NCI-H2227 (cell line): ENCODE data around the gene LANCL2.
"Not testable (repeated sequence)": the region's sequence is repeated elsewhere in the genome, so short reads cannot be mapped to it uniquely, and the experiment has no call there.

ENCODE experiments used
- DNase-seq: peaks from one replicate; lab custom pipeline; 2025; ENCODE audit not compliant: unreplicated experiment; lab: John Stamatoyannopoulos, UW

LANCL2 gene, protein sequence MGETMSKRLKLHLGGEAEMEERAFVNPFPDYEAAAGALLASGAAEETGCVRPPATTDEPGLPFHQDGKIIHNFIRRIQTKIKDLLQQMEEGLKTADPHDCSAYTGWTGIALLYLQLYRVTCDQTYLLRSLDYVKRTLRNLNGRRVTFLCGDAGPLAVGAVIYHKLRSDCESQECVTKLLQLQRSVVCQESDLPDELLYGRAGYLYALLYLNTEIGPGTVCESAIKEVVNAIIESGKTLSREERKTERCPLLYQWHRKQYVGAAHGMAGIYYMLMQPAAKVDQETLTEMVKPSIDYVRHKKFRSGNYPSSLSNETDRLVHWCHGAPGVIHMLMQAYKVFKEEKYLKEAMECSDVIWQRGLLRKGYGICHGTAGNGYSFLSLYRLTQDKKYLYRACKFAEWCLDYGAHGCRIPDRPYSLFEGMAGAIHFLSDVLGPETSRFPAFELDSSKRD

DNA sequence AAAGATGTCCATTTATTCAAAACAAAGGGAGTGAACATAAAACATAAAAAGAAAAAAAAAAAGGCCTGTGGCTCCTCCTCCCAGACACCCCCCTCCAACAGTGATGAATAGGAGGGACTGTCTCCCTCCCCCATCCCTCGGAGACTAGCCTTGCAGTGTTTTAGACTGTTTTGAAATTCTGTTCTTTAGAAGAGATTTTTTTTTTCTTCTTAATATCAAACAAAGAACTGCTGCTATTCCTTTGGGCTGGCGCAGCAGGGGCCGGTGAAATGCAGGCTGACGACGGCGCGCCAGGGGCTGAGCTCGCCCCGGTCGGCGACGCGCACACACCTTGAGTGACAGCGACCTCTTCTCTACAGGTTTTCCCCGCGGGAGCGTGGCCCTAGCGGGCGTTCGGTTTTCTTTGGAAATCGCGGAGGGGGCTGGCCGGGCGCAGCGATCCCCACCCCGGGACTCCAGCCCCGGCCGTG, at the start of gene LANCL2:
Gene LANCL2, plus strand, starts transcription at position 133 of the 470 bp plus-strand sequence. CDS start 689 bp downstream, outside the sequence.
- peak; percentile 79 for DNase-seq

- DNase-seq = no peak
Observed at GRCh38 chr7:55325371-55325792, 39.8 kb upstream of the LANCL2 start.

DNA sequence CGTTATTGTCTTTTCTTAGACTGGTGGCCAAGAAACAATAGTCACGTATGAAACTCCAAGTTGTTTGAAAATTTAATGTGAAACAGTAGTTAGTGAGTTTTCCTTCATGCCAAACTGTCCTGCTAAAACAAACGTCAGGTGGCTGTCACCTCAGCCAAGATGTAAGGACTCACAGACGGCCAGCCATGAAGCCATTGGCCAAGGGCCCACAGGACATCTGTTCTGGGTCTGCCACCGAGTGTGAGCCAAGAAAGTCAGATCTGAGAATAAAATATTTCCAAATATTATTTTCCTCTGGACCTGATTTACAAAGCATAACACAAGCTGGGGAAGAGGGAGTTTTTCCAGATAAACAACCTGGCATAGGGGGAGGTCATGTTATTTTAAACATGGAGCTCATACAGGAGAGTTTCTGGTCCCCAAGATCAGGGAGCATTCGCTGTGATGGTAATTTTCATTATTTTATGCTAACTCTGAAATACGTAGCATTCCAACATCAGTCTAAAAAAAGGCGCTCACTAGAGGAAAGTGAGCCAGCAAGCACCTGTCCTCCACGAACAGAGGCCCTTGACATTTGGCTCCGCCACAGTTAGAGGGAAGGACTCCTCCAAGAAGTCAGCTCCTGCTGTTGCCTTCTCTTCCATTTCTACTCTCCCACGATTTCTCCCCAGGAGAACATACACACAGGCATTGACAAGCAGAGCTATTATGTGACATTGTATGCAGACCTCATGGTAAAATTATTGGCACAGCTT, 38.9 kb upstream of the LANCL2 start:
- DNase-seq = no peak

DNA sequence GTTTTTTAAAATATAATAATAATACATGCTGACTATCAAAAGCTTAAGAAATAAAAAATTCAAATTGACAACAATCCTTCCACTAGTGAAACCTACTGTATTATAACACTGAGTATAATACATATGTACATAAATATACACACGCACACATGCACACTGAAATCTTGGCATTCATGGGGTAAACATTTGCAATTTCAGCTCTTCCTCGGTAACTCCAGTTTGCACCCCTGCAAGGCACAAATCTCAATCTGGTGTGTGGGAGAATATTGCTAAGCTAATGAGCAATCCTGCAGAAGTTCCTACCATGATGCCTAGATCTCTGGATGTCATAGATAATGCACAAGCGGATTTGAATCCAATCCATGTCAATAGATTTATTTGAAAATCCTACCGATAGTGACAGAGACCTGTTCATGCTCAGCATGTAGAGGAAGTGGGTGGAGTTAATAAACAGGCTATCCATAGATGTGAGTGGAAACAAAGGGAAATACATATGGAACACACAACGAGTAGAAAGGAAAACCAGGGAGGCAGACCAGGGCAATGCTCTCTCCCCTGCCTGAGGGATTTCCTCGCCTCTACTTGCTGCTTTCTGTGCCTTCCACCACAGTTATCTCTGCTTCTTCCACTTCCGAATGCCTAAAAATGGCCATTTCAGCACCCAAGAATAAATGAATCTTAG, 38.1 kb upstream of the LANCL2 start:
- no peak for DNase-seq

DNA sequence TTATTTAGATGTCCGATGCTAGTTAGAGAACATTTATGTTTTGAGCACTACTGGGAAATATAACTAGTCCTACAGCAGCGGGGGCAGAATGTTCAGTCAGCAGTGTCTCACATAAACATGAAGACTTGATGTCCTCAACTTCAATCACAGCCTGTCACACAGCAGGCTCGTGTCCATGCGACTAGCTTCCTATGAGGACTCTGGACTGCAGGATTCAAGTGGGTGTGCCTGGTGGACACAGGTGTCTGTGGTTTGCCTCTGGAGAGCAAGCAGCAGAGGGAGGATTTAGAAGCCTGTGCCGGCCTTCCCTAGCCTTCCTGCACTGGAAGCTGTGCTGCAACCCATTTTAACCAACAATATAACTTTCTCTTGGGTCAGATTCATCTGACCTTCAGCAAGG, 30.0 kb upstream of the LANCL2 start:
- DNase-seq = no peak

- DNase-seq = no peak
Observed at GRCh38 chr7:55335786-55336185, 29.4 kb upstream of the LANCL2 start.

DNA sequence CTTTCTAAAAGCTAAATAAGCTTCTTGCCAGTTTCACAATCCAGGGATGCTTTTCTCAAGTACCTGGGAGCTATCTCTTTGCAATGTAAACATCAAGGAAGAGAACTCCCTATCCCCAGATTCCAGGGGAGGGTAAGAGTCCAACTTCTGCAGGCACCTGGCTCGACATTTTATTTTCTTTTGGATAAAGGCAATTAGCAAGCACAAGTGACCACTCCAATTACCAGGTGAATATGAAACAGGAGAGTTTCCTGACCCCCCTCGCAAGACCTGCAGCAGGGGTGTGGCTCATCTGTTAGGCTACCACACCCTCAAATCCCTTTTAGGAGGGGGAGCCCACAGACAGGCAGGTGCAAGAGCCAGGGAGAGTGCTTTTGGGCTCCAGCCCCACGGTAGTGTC, 28.6 kb upstream of the LANCL2 start:
- DNase-seq = no peak

- DNase-seq = no peak
Observed at GRCh38 chr7:55339033-55340000, 25.8 kb upstream of the LANCL2 start.

GRCh38 chr7:55342216-55342871, 22.8 kb upstream of the LANCL2 start:
- DNase-seq = no peak

DNA sequence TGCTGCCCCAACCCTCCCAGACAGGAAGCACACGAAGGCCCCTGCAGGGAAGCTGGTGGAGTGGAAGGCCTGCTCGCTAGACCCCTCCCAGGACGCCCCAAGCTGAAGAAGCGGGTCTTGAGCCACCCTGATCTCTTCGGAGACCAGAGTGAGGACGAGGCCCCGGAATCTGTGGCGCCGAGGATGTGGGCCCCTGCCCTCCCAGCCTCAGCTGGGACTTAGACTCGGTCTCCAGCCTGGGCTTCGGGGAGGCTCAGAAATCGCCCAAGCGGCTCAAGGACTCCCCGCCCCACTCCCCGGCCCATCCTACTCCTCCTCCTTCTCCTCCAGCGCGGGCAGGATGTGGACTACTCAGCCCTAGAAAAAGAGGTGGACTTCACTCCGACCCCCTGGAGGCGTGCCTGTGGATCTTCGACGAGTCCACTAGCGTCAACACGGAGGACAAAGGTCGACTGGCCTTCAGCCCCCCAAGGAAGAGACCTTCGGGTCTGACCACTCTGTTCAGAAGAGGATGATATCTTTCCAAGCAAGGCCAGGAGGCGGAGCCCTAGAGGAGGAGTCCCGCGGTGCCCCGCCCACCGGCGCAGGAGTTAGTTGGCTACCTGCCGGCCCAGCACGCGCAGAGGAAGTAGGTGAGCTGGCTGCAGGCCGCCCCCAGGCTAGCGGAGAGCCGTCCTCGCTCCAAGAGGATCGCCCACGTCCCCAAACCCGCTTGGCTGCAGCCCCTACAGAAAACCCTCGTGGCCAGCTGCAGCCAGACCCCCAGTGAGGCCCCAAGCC, 21.9 kb upstream of the LANCL2 start:
- DNase-seq = no peak

DNA sequence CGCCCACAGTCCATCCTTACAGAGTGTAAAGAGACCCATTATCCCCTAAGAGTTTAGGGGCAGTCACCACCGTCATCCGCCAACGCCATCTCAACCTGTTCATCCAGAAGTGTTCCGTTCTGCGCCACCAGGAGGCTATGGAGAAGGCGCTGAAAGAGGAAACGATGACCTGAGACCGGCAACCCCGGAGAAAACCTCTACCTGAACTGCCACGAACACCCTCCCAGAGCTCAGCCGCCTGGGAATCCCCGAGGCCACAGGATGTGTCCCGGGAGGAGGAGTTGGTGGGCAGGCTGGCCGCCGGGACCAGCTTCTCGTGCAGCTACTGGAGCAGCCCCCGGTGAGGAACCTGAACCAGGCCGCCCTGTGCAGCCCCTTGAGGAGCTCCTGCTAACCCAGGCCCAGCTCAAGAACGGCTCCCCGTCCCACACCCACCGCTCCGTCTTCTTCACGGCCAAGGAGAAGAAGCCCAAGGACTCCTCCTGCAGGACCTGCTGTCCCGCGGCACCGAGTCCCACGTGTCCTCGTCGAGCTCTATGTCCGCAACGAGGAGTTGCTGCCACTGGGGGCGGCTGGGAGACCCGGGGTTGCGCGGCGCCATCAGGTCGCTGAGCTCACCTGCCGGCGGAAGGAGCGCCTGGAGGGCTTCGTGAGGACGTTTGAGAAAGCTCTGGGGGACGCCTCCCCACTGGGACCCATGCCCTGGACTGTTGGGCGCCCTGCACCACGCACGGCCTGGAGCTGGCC, 21.1 kb upstream of the LANCL2 start:
- no peak for DNase-seq

- no peak for DNase-seq
Observed at GRCh38 chr7:55344840-55345239, 20.3 kb upstream of the LANCL2 start.

DNA sequence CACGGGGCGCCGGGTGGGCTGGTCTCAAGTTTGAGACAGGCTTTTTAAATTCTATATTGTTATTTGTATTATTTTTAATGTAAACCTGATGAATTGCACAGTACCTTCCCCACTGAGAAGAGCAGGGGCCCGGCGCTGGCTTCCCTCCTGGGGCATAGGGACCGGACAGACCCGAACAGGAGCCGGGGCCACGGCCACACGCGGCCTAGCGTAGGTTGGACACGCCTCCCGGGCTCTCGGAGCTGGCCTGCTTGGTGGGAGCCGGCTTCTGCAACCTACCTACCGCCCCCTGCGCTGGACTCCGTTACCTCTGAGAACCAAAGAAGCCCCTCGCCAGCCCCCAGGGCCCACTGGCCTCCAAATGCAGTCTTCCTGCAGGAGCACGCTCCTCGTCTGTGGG, 19.8 kb upstream of the LANCL2 start:
- no peak for DNase-seq

DNA sequence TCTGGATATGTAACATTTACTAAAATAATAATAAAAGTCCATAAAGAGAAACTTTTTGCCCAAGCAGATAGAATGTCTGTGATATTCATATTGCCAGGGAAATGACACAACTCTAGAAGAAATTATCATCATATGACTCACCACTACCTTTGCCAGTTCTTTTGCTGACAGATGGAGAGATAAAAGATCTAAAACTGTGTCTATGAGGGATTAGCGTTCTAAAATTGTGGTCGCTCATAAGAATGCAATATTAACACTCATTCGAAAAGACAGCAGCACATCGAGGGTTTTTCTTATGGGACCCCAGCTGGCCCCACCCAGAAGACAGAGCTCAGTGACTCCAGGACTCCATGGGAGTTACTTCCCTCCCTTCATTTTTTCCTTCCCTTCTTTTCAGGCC, 16.6 kb upstream of the LANCL2 start:
- no peak for DNase-seq

GRCh38 chr7:55349121-55349520, 16.0 kb upstream of the LANCL2 start:
- no peak for DNase-seq

DNA sequence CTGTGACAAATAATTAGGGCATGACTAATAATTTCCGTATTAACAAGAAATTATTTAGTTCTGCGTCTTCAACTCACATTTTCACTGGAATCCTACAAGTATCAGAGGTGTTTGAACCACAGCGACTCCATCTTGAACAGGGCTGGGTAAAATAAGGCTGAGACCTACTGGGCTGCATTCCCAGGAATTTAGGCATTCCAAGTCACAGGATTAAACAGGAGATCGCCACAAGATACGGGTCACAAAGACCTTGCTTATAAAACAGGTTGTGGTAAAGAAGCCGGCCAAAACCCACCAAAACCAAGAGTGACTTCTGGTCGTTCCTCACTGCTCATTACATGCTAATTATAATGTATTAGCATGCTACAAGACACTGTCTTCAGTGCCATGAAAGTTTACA, 14.9 kb upstream of the LANCL2 start:
- DNase-seq = no peak

DNA sequence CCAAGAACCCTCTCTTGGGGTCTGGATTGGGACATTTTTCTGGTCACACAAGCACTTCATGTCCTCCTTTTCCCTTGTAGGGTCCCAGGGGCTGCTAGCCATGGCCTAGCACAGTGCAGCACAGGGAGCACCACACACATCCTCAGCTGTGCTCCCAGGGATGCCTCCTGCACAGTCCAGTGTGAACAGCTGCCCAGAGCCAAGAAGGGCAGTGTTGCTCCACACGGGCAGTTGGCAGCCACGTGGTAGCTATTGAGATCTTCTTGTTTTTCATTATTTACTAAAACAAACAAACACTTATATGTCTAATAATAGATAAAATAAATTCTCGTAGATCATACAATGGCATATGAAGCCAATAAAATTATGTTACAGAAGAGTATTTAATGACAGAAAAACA, 13.9 kb upstream of the LANCL2 start:
- DNase-seq = no peak

- not testable (repeated sequence) for DNase-seq
Observed at GRCh38 chr7:55352947-55353273, 12.2 kb upstream of the LANCL2 start.

DNA sequence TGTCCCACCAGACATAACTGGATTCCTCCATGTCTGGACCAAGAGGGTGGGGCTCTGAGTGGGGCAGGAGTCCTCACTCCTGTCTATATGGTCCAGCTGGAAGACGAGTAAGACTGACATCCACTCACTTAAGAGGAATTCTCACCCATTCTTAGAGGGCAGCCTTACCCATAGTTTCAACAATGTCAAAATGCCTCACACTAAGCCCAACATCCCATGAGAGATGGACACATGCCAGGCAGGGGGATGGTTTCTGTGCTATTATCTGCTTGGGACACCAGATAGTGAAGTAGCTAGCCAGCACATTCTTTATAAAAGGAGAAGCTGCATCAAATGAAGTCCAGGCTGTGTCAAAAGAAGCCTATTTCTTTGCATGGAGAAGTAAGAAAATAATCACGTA, 4.7 kb upstream of the LANCL2 start:
- no peak for DNase-seq
